H1 (cell line): ENCODE data around the gene KIR2DL1. TPM values are rescaled to one million over a fixed set of nuclear protein-coding genes. Genes with fewer than 3 reads are reported as not detected.

Experiments used
- CTCF ChIA-PET: fragments of 300-600 bp; sonication (Branson Sonifier 250); formaldehyde crosslinking; loops from one replicate; lab custom pipeline; 2021; ENCODE audit not compliant: partially characterized antibody; lab: Charles Lee
- POLR2A ChIA-PET: fragments of 300-600 bp; sonication (Branson Sonifier 250); formaldehyde crosslinking; loops from one replicate; lab custom pipeline; 2021; ENCODE audit warnings: inconsistent platforms; ENCODE audit not compliant: partially characterized antibody; lab: Charles Lee
- DNase-seq, 2 experiments: peaks; one replicate each; pipeline versions ENCODE4 v3.0.0 to v3.0.0-alpha.2; 2010 to 2022; ENCODE audit warnings: low spot score in 2 of 2, low read depth in 1 of 2, mixed read lengths in 1 of 2
- FAIRE-seq: peaks from 2 replicates; lab custom pipeline; 2011; peaks lifted over from hg19 to GRCh38; lab: Jason Lieb, UNC
- H2AFZ ChIP-seq: 2 replicates; pipeline ENCODE4 v1.8.1; 2012; ENCODE audit warnings: low read length, inconsistent platforms
- H2AK5ac ChIP-seq: 2 replicates; pipeline ENCODE4 v1.6.1; 2013; ENCODE audit warnings: low read depth, low read length
- H2BK120ac ChIP-seq: replicated peaks from 2 replicates; pipeline ENCODE3; 2013; ENCODE audit warnings: low read depth, low read length, inconsistent platforms
- H2BK12ac ChIP-seq: 2 replicates; pipeline ENCODE4 v1.6.1; 2013; ENCODE audit warnings: low read depth, low read length
- H2BK15ac ChIP-seq: 2 replicates; pipeline ENCODE4 v1.6.1; 2013; ENCODE audit warnings: low read length
- H2BK20ac ChIP-seq: 2 replicates; pipeline ENCODE4 v1.6.1; 2013; ENCODE audit warnings: low read length
- H2BK5ac ChIP-seq: 2 replicates; pipeline ENCODE4 v1.6.1; 2013; ENCODE audit warnings: low read depth, low read length
- H3K14ac ChIP-seq: 2 replicates; pipeline ENCODE4 v1.6.1; 2013; ENCODE audit warnings: inconsistent platforms; ENCODE audit not compliant: insufficient read length
- H3K18ac ChIP-seq: 2 replicates; pipeline ENCODE4 v1.6.1; 2013; ENCODE audit warnings: low read length; ENCODE audit errors: extremely low read depth
- H3K23ac ChIP-seq: 2 replicates; pipeline ENCODE4 v1.6.1; 2013; ENCODE audit warnings: inconsistent platforms; ENCODE audit not compliant: insufficient read length
- H3K23me2 ChIP-seq: 2 replicates; pipeline ENCODE4 v1.6.1; 2013; ENCODE audit warnings: low read depth, low read length
- H3K27ac ChIP-seq: 2 replicates; pipeline ENCODE4 v1.6.1; 2011; ENCODE audit warnings: low read depth, low read length, inconsistent platforms
- H3K27me3 ChIP-seq, 4 experiments: replicated peaks in 1 of 4; 1 replicate in 1 of 4; 2 replicates in 3 of 4; pipeline versions ENCODE4 v1.6.1 to v1.8.1; 2011 to 2013; ENCODE audit warnings: low read length in 3 of 4, mild to moderate bottlenecking in 3 of 4, inconsistent platforms in 2 of 4, mixed read lengths in 2 of 4, moderate library complexity in 1 of 4; ENCODE audit not compliant: control insufficient read depth in 3 of 4, insufficient read depth in 3 of 4; ENCODE audit errors: extremely low read depth in 1 of 4
- H3K36me3 ChIP-seq, 4 experiments: 2 replicates each; pipeline versions ENCODE4 v1.6.1 to v1.8.1; 2011 to 2013; ENCODE audit warnings: mild to moderate bottlenecking in 4 of 4, low read length in 3 of 4, moderate library complexity in 2 of 4, control low read depth in 1 of 4, inconsistent platforms in 1 of 4; ENCODE audit not compliant: insufficient read depth in 4 of 4, control insufficient read depth in 2 of 4
- H3K4ac ChIP-seq: replicated peaks from 2 replicates; pipeline ENCODE3; 2013; ENCODE audit warnings: low read length, low read depth, mixed read lengths, inconsistent platforms; ENCODE audit not compliant: insufficient read length
- H3K4me1 ChIP-seq, 4 experiments: replicated peaks in 1 of 4; 1 replicate in 1 of 4; 2 replicates in 3 of 4; pipeline versions ENCODE4 v1.6.1 to v1.8.1; 2011 to 2013; ENCODE audit warnings: low read length in 3 of 4, inconsistent platforms in 2 of 4, mixed read lengths in 1 of 4; ENCODE audit not compliant: insufficient read depth in 4 of 4, control insufficient read depth in 3 of 4
- H3K4me2 ChIP-seq, 2 experiments: 2 replicates each; pipeline versions ENCODE4 v1.6.1 to v1.8.1; 2011 to 2013; ENCODE audit warnings: low read depth in 2 of 2, low read length in 2 of 2, control low read depth in 1 of 2, inconsistent platforms in 1 of 2, mild to moderate bottlenecking in 1 of 2; ENCODE audit not compliant: insufficient read depth in 1 of 2
- H3K4me3 ChIP-seq, 4 experiments: fragments of 200-600, 300-600 bp in 1 of 4; sonication (generic), shearing (Covaris generic), sonication (Bioruptor Twin) in 1 of 4; 2 replicates each; pipeline versions ENCODE4 v1.5.1 to v1.8.1; 2011 to 2016; ENCODE audit warnings: low read length in 4 of 4, low read depth in 3 of 4, control low read depth in 2 of 4, inconsistent platforms in 2 of 4, mild to moderate bottlenecking in 2 of 4, mixed read lengths in 1 of 4, moderate library complexity in 1 of 4; ENCODE audit not compliant: insufficient read depth in 2 of 4; ENCODE audit errors: extremely low read depth in 1 of 4
- H3K56ac ChIP-seq: replicated peaks from 2 replicates; pipeline ENCODE3; 2013; ENCODE audit warnings: low read depth, mild to moderate bottlenecking, mixed read lengths, low read length, inconsistent platforms; ENCODE audit not compliant: insufficient read length
- H3K79me1 ChIP-seq: 2 replicates; pipeline ENCODE4 v1.6.1; 2013; ENCODE audit warnings: low read depth, low read length, control low read depth
- H3K79me2 ChIP-seq, 2 experiments: 2 replicates each; pipeline versions ENCODE4 v1.6.1 to v1.8.1; 2012 to 2013; ENCODE audit warnings: low read length in 2 of 2, mild to moderate bottlenecking in 2 of 2, inconsistent platforms in 1 of 2; ENCODE audit not compliant: insufficient read depth in 2 of 2, control insufficient read depth in 1 of 2
- H3K9ac ChIP-seq, 4 experiments: replicated peaks in 1 of 4; 1 replicate in 1 of 4; 2 replicates in 3 of 4; pipeline versions ENCODE4 v1.6.1 to v1.8.1; 2011 to 2013; ENCODE audit warnings: low read depth in 3 of 4, low read length in 3 of 4, control low read depth in 2 of 4, mild to moderate bottlenecking in 2 of 4, moderate library complexity in 2 of 4, inconsistent platforms in 1 of 4; ENCODE audit errors: extremely low read depth in 1 of 4
- H3K9me3 ChIP-seq, 2 experiments: 2 replicates each; pipeline versions ENCODE4 v1.6.1 to v1.8.1; 2012 to 2013; ENCODE audit warnings: mild to moderate bottlenecking in 2 of 2, moderate library complexity in 2 of 2, control low read depth in 1 of 2, inconsistent platforms in 1 of 2, low read depth in 1 of 2, low read length in 1 of 2, mixed read lengths in 1 of 2; ENCODE audit not compliant: insufficient read depth in 2 of 2
- H4K20me1 ChIP-seq, 2 experiments: replicated peaks in 1 of 2; 2 replicates each; pipeline versions ENCODE3 to v1.8.1; 2011 to 2013; ENCODE audit warnings: inconsistent platforms in 2 of 2, low read length in 2 of 2, mild to moderate bottlenecking in 1 of 2; ENCODE audit not compliant: insufficient read depth in 2 of 2, control insufficient read depth in 1 of 2
- H4K5ac ChIP-seq: 2 replicates; pipeline ENCODE4 v1.6.1; 2013; ENCODE audit warnings: low read length, low read depth, mixed read lengths, inconsistent platforms; ENCODE audit not compliant: insufficient read length
- H4K8ac ChIP-seq: 2 replicates; pipeline ENCODE4 v1.8.0; 2013; ENCODE audit warnings: mild to moderate bottlenecking, moderate library complexity, low read length, inconsistent platforms; ENCODE audit not compliant: insufficient read depth; ENCODE audit errors: extremely low read depth
- H4K91ac ChIP-seq: replicated peaks from 2 replicates; pipeline ENCODE3; 2013; ENCODE audit warnings: low read length, mixed read lengths, inconsistent platforms; ENCODE audit not compliant: insufficient read length
- BACH1 ChIP-seq: IDR thresholded peaks from 2 replicates; pipeline ENCODE4 v1.6.1; 2012; ENCODE audit warnings: low read length, improper control_type of control experiment
- CEBPB ChIP-seq: IDR thresholded peaks from 2 replicates; pipeline ENCODE4 v1.6.1; 2012; ENCODE audit warnings: low read depth, low read length
- CREB1 ChIP-seq: IDR thresholded peaks from 2 replicates; pipeline ENCODE4 v1.6.1; 2012; ENCODE audit warnings: inconsistent platforms
- KDM5A ChIP-seq: fragments of 200-600 bp; IDR thresholded peaks from 2 replicates; pipeline ENCODE4 v1.7.1; 2012; ENCODE audit warnings: mild to moderate bottlenecking, low read length, inconsistent platforms, mixed read lengths
- NRF1 ChIP-seq: IDR thresholded peaks from 2 replicates; pipeline ENCODE4 v1.6.1; 2011; ENCODE audit warnings: mild to moderate bottlenecking, low read depth, low read length, improper control_type of control experiment
- RFX5 ChIP-seq: IDR thresholded peaks from 2 replicates; pipeline ENCODE4 v1.6.1; 2011; ENCODE audit warnings: low read depth, low read length, improper control_type of control experiment, borderline replicate concordance
- RNF2 ChIP-seq: fragments of 200-900, 300-1000 bp; sonication (generic); IDR thresholded peaks from 2 replicates; pipeline ENCODE4 v1.7.1; 2016; ENCODE audit warnings: borderline replicate concordance, low read depth, mild to moderate bottlenecking, antibody characterized with exemption, low read length; ENCODE audit not compliant: poor library complexity, severe bottlenecking; ENCODE audit errors: missing control alignments
- SIN3A ChIP-seq, 2 experiments: IDR thresholded peaks in 1 of 2; conservative IDR thresholded peaks in 1 of 2; 2 replicates each; pipeline ENCODE4 v1.6.1; 2011 to 2012; ENCODE audit warnings: low read length in 2 of 2, improper control_type of control experiment in 1 of 2, low read depth in 1 of 2, mild to moderate bottlenecking in 1 of 2
- SIRT6 ChIP-seq: IDR thresholded peaks from one replicate; pipeline ENCODE4 v1.7.1; 2012; ENCODE audit warnings: low read length, inconsistent platforms
- SIX5 ChIP-seq: IDR thresholded peaks from 2 replicates; pipeline ENCODE4 v1.6.1; 2011; ENCODE audit warnings: mild to moderate bottlenecking, low read depth, low read length
- SP1 ChIP-seq: IDR thresholded peaks from 2 replicates; pipeline ENCODE4 v1.6.1; 2011; ENCODE audit warnings: low read depth, low read length
- SUZ12 ChIP-seq: fragments of 200-600 bp; sonication (generic); IDR thresholded peaks from 2 replicates; pipeline ENCODE4 v1.6.1; 2012; ENCODE audit warnings: mild to moderate bottlenecking, inconsistent platforms, low read length, moderate library complexity, mixed read lengths
- YY1 ChIP-seq: IDR thresholded peaks from 2 replicates; pipeline ENCODE4 v1.6.1; 2011; ENCODE audit warnings: low read depth, mild to moderate bottlenecking, low read length
- WGBS, 2 experiments: shearing (Covaris generic) in 1 of 2; methylation state at CpG; one replicate each; pipeline versions ENCODE4 v1.1.6 to v1.1.7; 2013 to 2015; ENCODE audit warnings: low lambda C conversion rate in 2 of 2, mixed read lengths in 2 of 2, inconsistent platforms in 1 of 2, low coverage in 1 of 2, missing lambda C conversion rate in 1 of 2; ENCODE audit not compliant: insufficient replicate concordance in 2 of 2, insufficient coverage in 1 of 2, insufficient read length in 1 of 2; ENCODE audit errors: extremely low coverage in 1 of 2, missing lambda C conversion rate in 1 of 2; 5-methylcytosine and 5-hydroxymethylcytosine counted together
- polyA plus RNA-seq, 7 experiments: library from polyadenylated mRNA; depleted of rRNA in 3 of 7; stranded (reverse) in 5 of 7; unstranded in 2 of 7; fragments of >200 nt in 5 of 7; fragments of 200-250 nt in 2 of 7; gene quantifications; 1 replicate in 5 of 7; 2 replicates in 1 of 7; 4 replicates in 1 of 7; pipeline versions ENCODE4 v1.2.1 to v1.2.3, GENCODE V29; 2011 to 2013; ENCODE audit warnings: missing spikeins in 2 of 7, mixed read lengths in 2 of 7
- total RNA-seq: library from RNA; stranded (reverse); fragmentation: NEBNext Ultra II Directional; extraction: Animal tissue kit (Norgen Biotek cat#: 25700); gene quantifications from 2 replicates; pipeline ENCODE4 v1.2.1, GENCODE V29; 2021

The KIR2DL1 gene
- total and polyA plus RNA-seq, 2 of the 8 experiments (the other 6 are each of a cell fraction or from before 2014, with no cell fraction given) = not detected

DNA sequence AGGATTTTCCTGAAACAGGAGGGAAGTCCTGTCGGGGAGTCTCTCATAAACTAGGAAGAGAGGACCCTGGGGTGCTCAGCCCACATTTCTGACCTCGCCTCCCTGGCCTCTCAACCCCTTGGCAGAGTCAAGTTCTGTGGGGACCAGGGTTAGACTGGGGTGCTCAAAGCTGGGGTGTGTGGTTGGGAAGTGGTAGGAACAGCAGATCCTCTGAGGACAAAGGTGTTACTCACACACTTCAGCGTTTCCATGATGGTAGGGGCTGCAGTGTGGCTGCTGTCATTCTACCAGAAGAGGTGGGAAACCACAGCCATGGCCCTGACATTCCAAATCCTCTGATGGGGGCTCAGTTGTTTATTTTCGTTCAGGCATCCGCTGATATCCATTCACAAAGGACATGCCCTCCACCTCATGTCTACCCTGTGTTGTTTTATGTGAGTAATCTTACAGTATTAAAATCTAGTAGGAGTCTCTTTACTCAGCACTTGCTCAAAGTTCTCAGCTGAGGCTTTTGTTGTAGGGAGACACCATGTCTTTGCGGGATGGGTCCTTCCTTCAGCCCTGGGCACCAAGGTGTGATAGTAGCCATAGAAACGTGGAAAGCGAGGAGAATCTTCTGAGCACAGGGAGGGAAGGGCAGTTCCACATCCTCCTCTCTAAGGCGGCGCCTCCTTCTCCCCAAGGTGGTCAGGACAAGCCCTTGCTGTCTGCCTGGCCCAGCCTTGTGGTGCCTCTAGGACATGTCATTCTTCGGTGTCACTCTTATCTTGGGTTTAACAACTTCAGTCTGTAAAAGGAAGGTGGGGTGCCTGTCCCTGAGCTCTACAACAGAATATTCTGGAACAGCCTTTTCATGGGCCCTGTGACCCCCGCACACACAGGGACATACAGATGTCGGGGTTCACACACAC lies 29.8 kb upstream of the KIR2DL1 start:
- no peak overlapping the region for H2AK5ac ChIP-seq
- no peaks in the 10 kb centered on the region for H3K27me3 ChIP-seq
- no peak overlapping the region for H2AFZ ChIP-seq
- H3K27ac ChIP-seq = no peak overlapping the region
- 83% methylated on average over 9 of the region's 13 CpGs; no CpG with 5 or more reads in 1 of the 2 experiments for whole genome bisulfite sequencing, 2 experiments
- no peak overlapping the region for H2BK5ac ChIP-seq
- H3K18ac ChIP-seq = no peak overlapping the region
- H2BK20ac ChIP-seq = no peak overlapping the region
- H3K9ac ChIP-seq = no peak overlapping the region
- H3K4ac ChIP-seq = no peak overlapping the region
- DNase-seq = no peak
- H3K4me2 ChIP-seq = no peak overlapping the region
- no peak overlapping the region for H2BK12ac ChIP-seq
- H3K14ac ChIP-seq = no peak overlapping the region
- no peak overlapping the region for H4K5ac ChIP-seq
- H3K4me1 ChIP-seq = no peaks in the 10 kb centered on the region
- FAIRE-seq = no peak
- no peak overlapping the region for H3K23ac ChIP-seq
- H3K23me2 ChIP-seq = no peaks in the 10 kb centered on the region
- H4K20me1 ChIP-seq = no peaks in the 10 kb centered on the region
- no peak overlapping the region for H2BK15ac ChIP-seq
- no peaks in the 10 kb centered on the region for H3K79me1 ChIP-seq
- no peak overlapping the region for H3K56ac ChIP-seq
- ChIA-PET CTCF (no interaction called here), POLR2A (no interaction called here)
- H3K79me2 ChIP-seq = no peaks in the 10 kb centered on the region
- no peaks in the 10 kb centered on the region for H3K36me3 ChIP-seq
- no peak overlapping the region for H3K4me3 ChIP-seq
- no peak overlapping the region for H2BK120ac ChIP-seq
- peaks cover 32 to 77% of the 10 kb centered on the region in 2 experiments; a peak in 3 of 4 replicates for H3K9me3 ChIP-seq
- no peak overlapping the region for H4K91ac ChIP-seq
- no peak overlapping the region for H4K8ac ChIP-seq
- TF ChIP-seq SIRT6 (no peak), BACH1 (no peak), SUZ12 (no peak), CREB1 (no peak), YY1 (no peak), SIN3A (conservative IDR thresholded peaks at IDR 0.05 in 1 of 2, IDR thresholded peaks at IDR 0.05 in 1 of 2; ENCODE audit: low read depth in 1 of 2, low read length in 2 of 2) (no peak), SP1 (no peak), RFX5 (no peak), NRF1 (no peak), KDM5A (no peak), SIX5 (no peak), RNF2 (no peak), CEBPB (no peak)
